Stomach smooth muscle (tissue), 2 donors: Measurements from ENCODE around the gene PRDM2.

ENCODE experiments used
- H3K27ac ChIP-seq: one replicate; pipeline ENCODE4 v1.7.0; 2013; ENCODE audit warnings: mild to moderate bottlenecking, low read length, inconsistent platforms
- H3K27me3 ChIP-seq, 2 donors: one replicate each; pipeline ENCODE4 v1.7.0; 2013; ENCODE audit warnings: low read length in 2 of 2; ENCODE audit not compliant: insufficient read depth in 2 of 2, control insufficient read depth in 1 of 2
- H3K36me3 ChIP-seq, 2 donors: one replicate each; pipeline ENCODE4 v1.7.0; 2013; ENCODE audit warnings: low read length in 2 of 2; ENCODE audit not compliant: control insufficient read depth in 2 of 2, insufficient read depth in 2 of 2
- H3K4me1 ChIP-seq: one replicate; pipeline ENCODE4 v1.7.0; 2013; ENCODE audit warnings: low read length; ENCODE audit not compliant: control insufficient read depth, insufficient read depth
- H3K4me3 ChIP-seq, 2 donors: one replicate each; pipeline ENCODE4 v1.7.0; 2013; ENCODE audit warnings: low read length in 2 of 2
- H3K9ac ChIP-seq, 2 donors: one replicate each; pipeline ENCODE4 v1.7.0; 2013; ENCODE audit warnings: low read length in 2 of 2, mild to moderate bottlenecking in 1 of 2
- H3K9me3 ChIP-seq, 2 donors: one replicate each; pipeline ENCODE4 v1.7.0; 2013; ENCODE audit warnings: low read length in 2 of 2; ENCODE audit not compliant: control insufficient read depth in 2 of 2
- donor health status: healthy.
- donor health status: Pancreatic carcinoma.

PRDM2 gene

GRCh38 chr1:13764588-13765332 is 64.8 kb downstream of the PRDM2 start:
- Histone ChIP-seq H3K27me3 (no peaks in the 10 kb centered on the region), H3K4me3 (no peak overlapping the region), H3K4me1 (peaks cover 5% of the 10 kb centered on the region), H3K27ac (no peak overlapping the region), H3K36me3 (peaks cover 2% of the 10 kb centered on the region in 2 donors), H3K9ac (no peak overlapping the region), H3K9me3 (no peaks in the 10 kb centered on the region)

GRCh38 chr1:13766592-13767564 is 66.9 kb downstream of the PRDM2 start:
- no peak overlapping the region for H3K27ac ChIP-seq
- H3K36me3 ChIP-seq: peaks cover 2% of the 10 kb centered on the region in 2 donors
- no peaks in the 10 kb centered on the region for H3K27me3 ChIP-seq
- H3K4me3 ChIP-seq: no peak overlapping the region
- peaks cover 5% of the 10 kb centered on the region for H3K4me1 ChIP-seq
- H3K9me3 ChIP-seq: no peaks in the 10 kb centered on the region
- no peak overlapping the region for H3K9ac ChIP-seq

- peaks cover 2% of the 10 kb centered on the region for H3K4me1 ChIP-seq
- H3K9me3 ChIP-seq: no peaks in the 10 kb centered on the region
- no peak overlapping the region for H3K4me3 ChIP-seq
- no peak overlapping the region for H3K27ac ChIP-seq
- no peaks in the 10 kb centered on the region for H3K27me3 ChIP-seq
- no peak overlapping the region for H3K9ac ChIP-seq
- H3K36me3 ChIP-seq: peaks cover 5% of the 10 kb centered on the region in 2 donors
Observed at GRCh38 chr1:13769212-13769611, 69.2 kb downstream of the PRDM2 start.

- peaks cover 2% of the 10 kb centered on the region for H3K4me1 ChIP-seq
- H3K4me3 ChIP-seq: no peak overlapping the region
- H3K36me3 ChIP-seq: peaks cover 5% of the 10 kb centered on the region in 2 donors
- no peak overlapping the region for H3K9ac ChIP-seq
- no peaks in the 10 kb centered on the region for H3K27me3 ChIP-seq
- H3K27ac ChIP-seq: no peak overlapping the region
- no peaks in the 10 kb centered on the region for H3K9me3 ChIP-seq
Observed at GRCh38 chr1:13769830-13770229, 69.8 kb downstream of the PRDM2 start.

- Histone ChIP-seq H3K27me3 (no peaks in the 10 kb centered on the region), H3K9me3 (no peaks in the 10 kb centered on the region), H3K27ac (no peak overlapping the region), H3K4me1 (no peaks in the 10 kb centered on the region), H3K4me3 (no peak overlapping the region), H3K9ac (no peak overlapping the region), H3K36me3 (peaks cover 6 to 7% of the 10 kb centered on the region in 2 donors)
Observed at GRCh38 chr1:13770743-13771142, 70.8 kb downstream of the PRDM2 start.

- no peak overlapping the region for H3K27ac ChIP-seq
Observed at GRCh38 chr1:13771745-13772144, 71.8 kb downstream of the PRDM2 start.

GRCh38 chr1:13772271-13772670 is 72.3 kb downstream of the PRDM2 start:
- Histone ChIP-seq H3K27me3 (no peaks in the 10 kb centered on the region), H3K27ac (no peak overlapping the region), H3K4me3 (no peak overlapping the region), H3K9ac (no peak overlapping the region), H3K4me1 (no peaks in the 10 kb centered on the region), H3K36me3 (peaks cover 20% of the 10 kb centered on the region in 2 donors), H3K9me3 (no peaks in the 10 kb centered on the region)

More at GRCh38 chr1:13771745-13772144, 71.8 kb downstream of the PRDM2 start:
- H3K9ac ChIP-seq: no peak overlapping the region
- H3K27me3 ChIP-seq: no peaks in the 10 kb centered on the region
- no peaks in the 10 kb centered on the region for H3K4me1 ChIP-seq
- no peaks in the 10 kb centered on the region for H3K9me3 ChIP-seq
- H3K36me3 ChIP-seq: peaks cover 14 to 16% of the 10 kb centered on the region in 2 donors
- no peak overlapping the region for H3K4me3 ChIP-seq

- Histone ChIP-seq H3K9me3 (no peaks in the 10 kb centered on the region), H3K9ac (no peak overlapping the region), H3K36me3 (peaks cover 25 to 33% of the 10 kb centered on the region in 2 donors), H3K27me3 (no peaks in the 10 kb centered on the region), H3K4me3 (no peak overlapping the region), H3K4me1 (no peaks in the 10 kb centered on the region), H3K27ac (no peak overlapping the region)
Observed at GRCh38 chr1:13774121-13774520, 74.1 kb downstream of the PRDM2 start.

GRCh38 chr1:13775459-13775858 is 75.5 kb downstream of the PRDM2 start:
- Histone ChIP-seq H3K4me1 (no peaks in the 10 kb centered on the region), H3K27me3 (no peaks in the 10 kb centered on the region), H3K27ac (no peak overlapping the region), H3K9me3 (no peaks in the 10 kb centered on the region), H3K4me3 (no peak overlapping the region), H3K36me3 (peaks cover 28 to 41% of the 10 kb centered on the region in 2 donors), H3K9ac (no peak overlapping the region)

- no peak overlapping the region for H3K4me3 ChIP-seq
- peaks cover 29 to 42% of the 10 kb centered on the region in 2 donors for H3K36me3 ChIP-seq
Observed at GRCh38 chr1:13775916-13776315, 75.9 kb downstream of the PRDM2 start.

More at GRCh38 chr1:13775916-13776315, 75.9 kb downstream of the PRDM2 start:
- Histone ChIP-seq H3K9me3 (no peaks in the 10 kb centered on the region), H3K27ac (no peak overlapping the region), H3K27me3 (no peaks in the 10 kb centered on the region), H3K9ac (no peak overlapping the region), H3K4me1 (no peaks in the 10 kb centered on the region)
